ENCODE data around the gene PHYKPL. TPM values are rescaled to one million over a fixed set of nuclear protein-coding genes. Genes with fewer than 3 reads are reported as not detected.

The PHYKPL gene
- polyA plus RNA-seq (27.6 to 53.5 TPM (median 38.8 TPM) in 3 replicates), polyA minus RNA-seq (51.8 to 71.0 TPM (median 56.9 TPM) in 3 replicates)
- 28.6 TPM for polyA plus RNA-seq (2011; ENCODE audit: low read depth)
- 18.7 and 26.0 TPM in 2 replicates for polyA plus RNA-seq (2011; cell fraction: cytosol; rRNA removed)
- 125 and 140 TPM in 2 replicates for polyA plus RNA-seq (2011; cell fraction: nucleus; rRNA removed)
- 24.6 and 30.8 TPM in 2 replicates for polyA plus RNA-seq (2012; ENCODE audit: low replicate concordance)
- polyA minus RNA-seq (2011; cell fraction: cytosol; rRNA and poly(A)+ RNA removed) = 24.0 TPM
- 46.8 and 59.5 TPM in 2 replicates for polyA minus RNA-seq (2011; cell fraction: nucleus; rRNA and poly(A)+ RNA removed)

GRCh38 chr5:178232124-178232919 is at the start of gene PHYKPL:
PHYKPL (minus strand) TSS chr5:178232802; CDS start chr5:178232550, 252 bp downstream.
- Histone ChIP-seq H3K27ac (ENCODE audit: control insufficient read depth, insufficient read depth, low read length) (peak within 1 kb of the TSS; percentile 29), H2AFZ (ENCODE audit: control insufficient read depth, low read length) (peak within 1 kb of the TSS; percentile 50), H3K36me3 (ENCODE audit: control insufficient read depth in 2 of 2, extremely low read depth in 1 of 2, insufficient read depth in 2 of 2, low read length in 2 of 2) (peaks cover 6 to 22% of the 10 kb centered on the region in 2 experiments), H4K20me1 (ENCODE audit: control insufficient read depth, extremely low read depth, insufficient read depth, low read length) (peaks cover 4% of the 10 kb centered on the region), H3K9me3 (ENCODE audit: control insufficient read depth, low read depth, low read length) (no peaks in the 10 kb centered on the region), H3K9ac (ENCODE audit: control insufficient read depth, extremely low read depth, insufficient read depth, low read length) (peak within 1 kb of the TSS; percentile 73), H3K4me3 (ENCODE audit: control insufficient read depth in 2 of 3, extremely low read depth in 1 of 3, insufficient read depth in 2 of 3, low read depth in 1 of 3, low read length in 3 of 3) (peak within 1 kb of the TSS; percentile 61 to 75 (median 62)), H3K27me3 (ENCODE audit: control insufficient read depth, extremely low read depth, insufficient read depth, low read length) (no peaks in the 10 kb centered on the region), H3K4me1 (ENCODE audit: control insufficient read depth, extremely low read depth, insufficient read depth, low read length) (peaks cover 32% of the 10 kb centered on the region), H3K9me1 (ENCODE audit: control insufficient read depth, extremely low read depth, insufficient read depth, low read length) (no peaks in the 10 kb centered on the region), H3K4me2 (ENCODE audit: control insufficient read depth, extremely low read depth, insufficient read depth, low read depth, low read length) (peak within 1 kb of the TSS; percentile 86), H3K79me2 (ENCODE audit: control insufficient read depth, insufficient read depth, low read length) (peaks cover 29% of the 10 kb centered on the region)
- dilution Hi-C loops (cut with MboI; ENCODE audit: extremely low pct_ligation_motif_present, low sequenced_read_pairs) = no loop called here
- TF ChIP-seq EZH2 (IDR thresholded peaks at IDR 0.05; ENCODE audit: low read length) (no peak), CTCF (optimal IDR thresholded peaks at IDR 0.05 in 1 of 3, IDR thresholded peaks at IDR 0.05 in 1 of 3, conservative IDR thresholded peaks at IDR 0.05 in 1 of 3; ENCODE audit: extremely low read depth in 1 of 3, insufficient read depth in 2 of 3, low read length in 3 of 3) (peak in 1 of 3 experiments; percentile 26)
- FAIRE-seq (no peak), DNase-seq (ENCODE audit: low read depth, low spot score) (no peak)

GRCh38 chr5:178282391-178282790 is 49.8 kb upstream of the PHYKPL start:
- H3K4me3 ChIP-seq (ENCODE audit: control insufficient read depth in 2 of 3, extremely low read depth in 1 of 3, insufficient read depth in 2 of 3, low read depth in 1 of 3, low read length in 3 of 3) = no peak overlapping the region
- dilution Hi-C loops (cut with MboI; ENCODE audit: extremely low pct_ligation_motif_present, low sequenced_read_pairs) = no loop called here
- TF ChIP-seq CTCF (optimal IDR thresholded peaks at IDR 0.05 in 1 of 3, IDR thresholded peaks at IDR 0.05 in 1 of 3, conservative IDR thresholded peaks at IDR 0.05 in 1 of 3; ENCODE audit: extremely low read depth in 1 of 3, insufficient read depth in 2 of 3, low read length in 3 of 3) = no peak
- TF ChIP-seq EZH2 (IDR thresholded peaks at IDR 0.05; ENCODE audit: low read length) = no peak
- H3K9ac ChIP-seq (ENCODE audit: control insufficient read depth, extremely low read depth, insufficient read depth, low read length) = no peak overlapping the region
- no peak overlapping the region for H3K4me2 ChIP-seq (ENCODE audit: control insufficient read depth, extremely low read depth, insufficient read depth, low read depth, low read length)
- DNase-seq (ENCODE audit: low read depth, low spot score) (no peak), FAIRE-seq (no peak)
- peaks cover 20% of the 10 kb centered on the region for H3K27me3 ChIP-seq (ENCODE audit: control insufficient read depth, extremely low read depth, insufficient read depth, low read length)
- peaks cover 4% of the 10 kb centered on the region for H3K9me3 ChIP-seq (ENCODE audit: control insufficient read depth, low read depth, low read length)
- H3K36me3 ChIP-seq (ENCODE audit: control insufficient read depth in 2 of 2, extremely low read depth in 1 of 2, insufficient read depth in 2 of 2, low read length in 2 of 2) = no peaks in the 10 kb centered on the region
- no peaks in the 10 kb centered on the region for H4K20me1 ChIP-seq (ENCODE audit: control insufficient read depth, extremely low read depth, insufficient read depth, low read length)
- no peak overlapping the region for H3K27ac ChIP-seq (ENCODE audit: control insufficient read depth, insufficient read depth, low read length)
- no peak overlapping the region for H2AFZ ChIP-seq (ENCODE audit: control insufficient read depth, low read length)
- no peaks in the 10 kb centered on the region for H3K79me2 ChIP-seq (ENCODE audit: control insufficient read depth, insufficient read depth, low read length)
- peaks cover 6% of the 10 kb centered on the region for H3K4me1 ChIP-seq (ENCODE audit: control insufficient read depth, extremely low read depth, insufficient read depth, low read length)
- H3K9me1 ChIP-seq (ENCODE audit: control insufficient read depth, extremely low read depth, insufficient read depth, low read length) = no peaks in the 10 kb centered on the region
